ENCODE data around the gene SMARCA2.

SMARCA2 gene

GRCh38 chr9:2174306-2174705 lies 159.2 kb downstream of the SMARCA2 start:
- DNase-seq (ENCODE audit: low spot score) = no peak

GRCh38 chr9:2174911-2175310 lies 159.8 kb downstream of the SMARCA2 start:
- no peak for DNase-seq (ENCODE audit: low spot score)

GRCh38 chr9:2177121-2177520 lies 162.0 kb downstream of the SMARCA2 start:
- DNase-seq (ENCODE audit: low spot score) = no peak

GRCh38 chr9:2178034-2178734 lies 163.0 kb downstream of the SMARCA2 start:
- DNase-seq (ENCODE audit: low spot score) = no peak

- no peak for DNase-seq (ENCODE audit: low spot score)
Observed at GRCh38 chr9:2179567-2179966, 164.4 kb downstream of the SMARCA2 start.

- DNase-seq (ENCODE audit: low spot score) = no peak
Observed at GRCh38 chr9:2180154-2180553, 165.0 kb downstream of the SMARCA2 start.

- no peak for DNase-seq (ENCODE audit: low spot score)
Observed at GRCh38 chr9:2180704-2181103, 165.6 kb downstream of the SMARCA2 start.

- no peak for DNase-seq (ENCODE audit: low spot score)
Observed at GRCh38 chr9:2181792-2182191, 166.6 kb downstream of the SMARCA2 start.

GRCh38 chr9:2190939-2191608 lies 175.9 kb downstream of the SMARCA2 start:
- no peak for DNase-seq (ENCODE audit: low spot score)

- DNase-seq (ENCODE audit: low spot score) = no peak
Observed at GRCh38 chr9:2191609-2191972, 176.4 kb downstream of the SMARCA2 start.

- DNase-seq (ENCODE audit: low spot score) = no peak
Observed at GRCh38 chr9:2192356-2192979, 177.3 kb downstream of the SMARCA2 start.

GRCh38 chr9:2193552-2193951 lies 178.4 kb downstream of the SMARCA2 start:
- DNase-seq (ENCODE audit: low spot score) = no peak

- DNase-seq (ENCODE audit: low spot score) = no peak
Observed at GRCh38 chr9:2195211-2195610, 180.1 kb downstream of the SMARCA2 start.

- no peak for DNase-seq (ENCODE audit: low spot score)
Observed at GRCh38 chr9:2196757-2197156, 181.6 kb downstream of the SMARCA2 start.

- no peak for DNase-seq (ENCODE audit: low spot score)
Observed at GRCh38 chr9:2198956-2199635, 183.9 kb downstream of the SMARCA2 start.

- no peak for DNase-seq (ENCODE audit: low spot score)
Observed at GRCh38 chr9:2199999-2200796, 185.1 kb downstream of the SMARCA2 start.

- no peak for DNase-seq (ENCODE audit: low spot score)
Observed at GRCh38 chr9:2208465-2208864, 193.3 kb downstream of the SMARCA2 start.

GRCh38 chr9:2208991-2209390 lies 193.8 kb downstream of the SMARCA2 start:
- no peak for DNase-seq (ENCODE audit: low spot score)

GRCh38 chr9:2209400-2209799 lies 194.3 kb downstream of the SMARCA2 start:
- no peak for DNase-seq (ENCODE audit: low spot score)

GRCh38 chr9:2210201-2210600 lies 195.1 kb downstream of the SMARCA2 start:
- no peak for DNase-seq (ENCODE audit: low spot score)

- DNase-seq (ENCODE audit: low spot score) = no peak
Observed at GRCh38 chr9:2213830-2214468, 198.8 kb downstream of the SMARCA2 start.
